Measurements from ENCODE around the gene KLHL35.
"Not testable (repeated sequence)": the region's sequence is repeated elsewhere in the genome, so short reads cannot be mapped to it uniquely, and the experiment has no call there.

Gene KLHL35

GRCh38 chr11:75387736-75388294 is 45.2 kb downstream of the KLHL35 start:
- no peak for DNase-seq

- no peak for DNase-seq
Observed at GRCh38 chr11:75386942-75387630, 45.9 kb downstream of the KLHL35 start.

GRCh38 chr11:75384438-75385080 is 48.4 kb downstream of the KLHL35 start:
- DNase-seq: peak; percentile 72

GRCh38 chr11:75383246-75383645 is 49.8 kb downstream of the KLHL35 start:
- no peak for DNase-seq

GRCh38 chr11:75380716-75381420 is 52.1 kb downstream of the KLHL35 start:
- no peak for DNase-seq

GRCh38 chr11:75380245-75380644 is 52.8 kb downstream of the KLHL35 start:
- no peak for DNase-seq

GRCh38 chr11:75378776-75379175 is 54.2 kb downstream of the KLHL35 start:
- DNase-seq: not testable (repeated sequence)

GRCh38 chr11:75376175-75376574 is 56.8 kb downstream of the KLHL35 start:
- DNase-seq: no peak

GRCh38 chr11:75375626-75376025 is 57.4 kb downstream of the KLHL35 start:
- DNase-seq: no peak

- no peak for DNase-seq
Observed at GRCh38 chr11:75374646-75375045, 58.4 kb downstream of the KLHL35 start.

GRCh38 chr11:75373201-75373600 is 59.8 kb downstream of the KLHL35 start:
- DNase-seq: no peak
